ENCODE results near the gene INTS15.
"Not testable (repeated sequence)": the region's sequence is repeated elsewhere in the genome, so short reads cannot be mapped to it uniquely, and the experiment has no call there.

Gene INTS15

GRCh38 chr7:6589829-6590644 lies at the start of gene INTS15:
Gene INTS15 (plus strand): TSS chr7:6590021. CDS start chr7:6590284, 263 bp downstream.
- DNase-seq, result peak; percentile 82

GRCh38 chr7:6542368-6542767 lies 47.5 kb upstream of the INTS15 start:
- DNase-seq, result no peak

- no peak for DNase-seq
Observed at GRCh38 chr7:6545398-6546126, 44.3 kb upstream of the INTS15 start.

GRCh38 chr7:6546498-6547251 lies 43.1 kb upstream of the INTS15 start:
- DNase-seq, result no peak

- DNase-seq, result no peak
Observed at GRCh38 chr7:6547400-6547799, 42.4 kb upstream of the INTS15 start.

GRCh38 chr7:6551016-6551511 lies 38.8 kb upstream of the INTS15 start, which contains the start of gene GRID2IP:
Gene GRID2IP (minus strand): TSS chr7:6551461. CDS start chr7:6551436, 25 bp downstream.
- no peak for DNase-seq

GRCh38 chr7:6553448-6554044 lies 36.3 kb upstream of the INTS15 start:
- no peak for DNase-seq

- no peak for DNase-seq
Observed at GRCh38 chr7:6554848-6555247, 35.0 kb upstream of the INTS15 start.

GRCh38 chr7:6556196-6556595 lies 33.6 kb upstream of the INTS15 start:
- DNase-seq, result no peak

- no peak for DNase-seq
Observed at GRCh38 chr7:6558837-6559236, 31.0 kb upstream of the INTS15 start.

- no peak for DNase-seq
Observed at GRCh38 chr7:6559896-6560295, 29.9 kb upstream of the INTS15 start.

GRCh38 chr7:6562106-6562505 lies 27.7 kb upstream of the INTS15 start:
- DNase-seq, result no peak

- peak; percentile 6 for DNase-seq
Observed at GRCh38 chr7:6563936-6564770, 25.7 kb upstream of the INTS15 start.

GRCh38 chr7:6565655-6566054 lies 24.2 kb upstream of the INTS15 start:
- no peak for DNase-seq

GRCh38 chr7:6567886-6568285 lies 21.9 kb upstream of the INTS15 start:
- no peak for DNase-seq

- DNase-seq, result no peak
Observed at GRCh38 chr7:6571160-6571779, 18.6 kb upstream of the INTS15 start.

- no peak for DNase-seq
Observed at GRCh38 chr7:6575281-6576023, 14.4 kb upstream of the INTS15 start.

GRCh38 chr7:6576024-6576866 lies 13.6 kb upstream of the INTS15 start:
- DNase-seq, result no peak

GRCh38 chr7:6576867-6577368 lies 12.9 kb upstream of the INTS15 start:
- DNase-seq, result not testable (repeated sequence)

All from midbrain (tissue), 1 donor.